OCI-LY1 (cell line): ENCODE data around the gene KIAA2012.

Experiments
- CTCF ChIP-seq: fragments of 200-600 bp; sonication (generic), shearing (Covaris generic); IDR thresholded peaks from 2 replicates; pipeline ENCODE4 v1.5.1; 2017; ENCODE audit warnings: mild to moderate bottlenecking, antibody characterized with exemption, low read length, moderate library complexity, mixed read lengths
- EZH2 ChIP-seq: fragments of 200-600 bp; sonication (generic), shearing (Covaris generic); IDR thresholded peaks from 2 replicates; pipeline ENCODE4 v1.8.0; 2017; ENCODE audit warnings: borderline replicate concordance, mixed run types, mild to moderate bottlenecking, antibody characterized with exemption, low read length, moderate library complexity, mixed read lengths

GRCh38 chr2:202165945-202166344 lies 92.9 kb downstream of the KIAA2012 start:
- TF ChIP-seq CTCF (no peak), EZH2 (no peak)
